SK-N-DZ (cell line): Measurements from ENCODE around the gene ANKRD22.
A peak's percentile ranks its signal among the peaks of the same experiment; 100 is the strongest.

Source experiments
- DNase-seq: peaks from one replicate; pipeline ENCODE4 v3.0.0-alpha.2; 2015; ENCODE audit warnings: low spot score

Gene ANKRD22

GRCh38 chr10:88802523-88803285, 48.9 kb downstream of the ANKRD22 start, which contains the start of gene LIPM:
Gene LIPM, plus strand, starts transcription at chr10:88802730. Its CDS starts 167 bp downstream, at chr10:88802897.
- DNase-seq: no peak

GRCh38 chr10:88800152-88801125, 51.2 kb downstream of the ANKRD22 start:
- peak; percentile 65 for DNase-seq

GRCh38 chr10:88794731-88795130, 56.9 kb downstream of the ANKRD22 start:
- DNase-seq: no peak

GRCh38 chr10:88793712-88794299, 57.8 kb downstream of the ANKRD22 start:
- no peak for DNase-seq

GRCh38 chr10:88792661-88793060, 59.0 kb downstream of the ANKRD22 start:
- no peak for DNase-seq

- peak; percentile 51 for DNase-seq
These were observed 59.7 kb downstream of the ANKRD22 start for GRCh38 chr10:88791924-88792323.

GRCh38 chr10:88788924-88789323, 62.7 kb downstream of the ANKRD22 start:
- no peak for DNase-seq

- no peak for DNase-seq
These were observed 64.2 kb downstream of the ANKRD22 start for GRCh38 chr10:88787463-88787862.

GRCh38 chr10:88786032-88786770, 65.4 kb downstream of the ANKRD22 start:
- DNase-seq: no peak

GRCh38 chr10:88783724-88784123, 67.9 kb downstream of the ANKRD22 start:
- no peak for DNase-seq

- no peak for DNase-seq
These were observed 69.4 kb downstream of the ANKRD22 start for GRCh38 chr10:88782222-88782621.

- DNase-seq: no peak
These were observed 70.4 kb downstream of the ANKRD22 start for GRCh38 chr10:88781206-88781605.
